ENCODE measurements around the gene RALB. TPM values are rescaled to one million over a fixed set of nuclear protein-coding genes. Genes with fewer than 3 reads are reported as not detected.

Gene RALB
- total RNA-seq, 1 donor from 2014 or later: 21.7 TPM

- Histone ChIP-seq H3K36me3 (peaks cover 24 to 50% of the 10 kb centered on the region in 2 donors), H3K9me3 (no peaks in the 10 kb centered on the region), H3K4me1 (no peaks in the 10 kb centered on the region), H3K4me3 (no peak overlapping the region), H3K27me3 (no peaks in the 10 kb centered on the region), H3K27ac (no peak overlapping the region)
- TF ChIP-seq, protein P1, sequence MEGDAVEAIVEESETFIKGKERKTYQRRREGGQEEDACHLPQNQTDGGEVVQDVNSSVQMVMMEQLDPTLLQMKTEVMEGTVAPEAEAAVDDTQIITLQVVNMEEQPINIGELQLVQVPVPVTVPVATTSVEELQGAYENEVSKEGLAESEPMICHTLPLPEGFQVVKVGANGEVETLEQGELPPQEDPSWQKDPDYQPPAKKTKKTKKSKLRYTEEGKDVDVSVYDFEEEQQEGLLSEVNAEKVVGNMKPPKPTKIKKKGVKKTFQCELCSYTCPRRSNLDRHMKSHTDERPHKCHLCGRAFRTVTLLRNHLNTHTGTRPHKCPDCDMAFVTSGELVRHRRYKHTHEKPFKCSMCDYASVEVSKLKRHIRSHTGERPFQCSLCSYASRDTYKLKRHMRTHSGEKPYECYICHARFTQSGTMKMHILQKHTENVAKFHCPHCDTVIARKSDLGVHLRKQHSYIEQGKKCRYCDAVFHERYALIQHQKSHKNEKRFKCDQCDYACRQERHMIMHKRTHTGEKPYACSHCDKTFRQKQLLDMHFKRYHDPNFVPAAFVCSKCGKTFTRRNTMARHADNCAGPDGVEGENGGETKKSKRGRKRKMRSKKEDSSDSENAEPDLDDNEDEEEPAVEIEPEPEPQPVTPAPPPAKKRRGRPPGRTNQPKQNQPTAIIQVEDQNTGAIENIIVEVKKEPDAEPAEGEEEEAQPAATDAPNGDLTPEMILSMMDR (IDR thresholded peaks at IDR 0.05): no peak
- intact Hi-C loops (cut with DNase I): no loop called here
- no peak for DNase-seq (ENCODE audit: low spot score in 2 of 2)
These were observed 38.1 kb downstream of the RALB start for GRCh38 chr2:120290737-120291136.

DNA sequence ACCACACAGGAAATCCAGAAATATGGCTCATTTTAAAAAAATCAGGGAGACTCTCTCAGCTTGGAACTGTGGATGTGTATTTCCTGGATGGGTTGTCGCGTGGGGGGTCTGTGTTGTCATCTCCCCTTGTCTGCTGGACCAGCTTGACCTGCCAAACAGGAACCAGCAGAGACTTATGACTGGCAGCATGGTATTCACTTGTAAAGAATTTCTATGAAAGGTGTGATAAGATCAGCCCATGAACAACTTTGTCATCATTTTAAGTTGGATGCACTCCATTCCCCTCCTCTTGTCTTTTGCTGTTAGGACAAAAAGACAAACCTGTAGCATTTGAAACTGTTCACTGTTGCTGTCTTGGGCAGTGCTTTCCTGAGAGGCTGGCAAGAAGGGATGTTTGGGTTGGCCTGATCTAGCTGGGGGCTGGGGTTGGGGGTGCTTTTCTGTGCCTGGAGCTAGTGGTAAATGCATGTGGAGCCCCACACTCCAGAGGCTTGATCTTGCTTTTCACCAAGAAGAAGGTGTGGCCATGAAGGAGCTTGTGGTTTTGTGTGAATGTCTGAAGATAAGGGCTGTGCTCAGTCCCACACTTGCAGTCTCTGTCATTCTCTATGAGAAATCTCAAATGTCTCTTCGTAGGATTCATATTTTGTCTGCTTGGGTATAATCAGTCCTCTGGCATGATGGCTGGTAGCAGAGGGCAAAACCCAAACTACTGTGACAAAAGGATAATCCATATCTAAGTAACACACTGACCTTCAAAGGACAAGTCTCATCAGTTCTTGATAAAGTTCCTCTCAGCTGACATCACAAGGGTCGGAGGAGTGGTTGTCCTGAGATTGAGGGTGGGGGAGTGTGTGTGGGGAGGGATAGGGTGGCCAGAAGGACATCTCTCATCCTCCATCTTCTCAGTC lies 39.0 kb downstream of the RALB start:
- H3K27ac ChIP-seq: no peak overlapping the region
- intact Hi-C loops (cut with DNase I): no loop called here
- no peak for DNase-seq (ENCODE audit: low spot score in 2 of 2)
- no peaks in the 10 kb centered on the region for H3K27me3 ChIP-seq
- H3K9me3 ChIP-seq: no peaks in the 10 kb centered on the region
- no peak overlapping the region for H3K4me3 ChIP-seq
- H3K4me1 ChIP-seq: no peaks in the 10 kb centered on the region
- TF ChIP-seq, protein P1 (IDR thresholded peaks at IDR 0.05): no peak
- H3K36me3 ChIP-seq: peaks cover 24 to 53% of the 10 kb centered on the region in 2 donors

DNA sequence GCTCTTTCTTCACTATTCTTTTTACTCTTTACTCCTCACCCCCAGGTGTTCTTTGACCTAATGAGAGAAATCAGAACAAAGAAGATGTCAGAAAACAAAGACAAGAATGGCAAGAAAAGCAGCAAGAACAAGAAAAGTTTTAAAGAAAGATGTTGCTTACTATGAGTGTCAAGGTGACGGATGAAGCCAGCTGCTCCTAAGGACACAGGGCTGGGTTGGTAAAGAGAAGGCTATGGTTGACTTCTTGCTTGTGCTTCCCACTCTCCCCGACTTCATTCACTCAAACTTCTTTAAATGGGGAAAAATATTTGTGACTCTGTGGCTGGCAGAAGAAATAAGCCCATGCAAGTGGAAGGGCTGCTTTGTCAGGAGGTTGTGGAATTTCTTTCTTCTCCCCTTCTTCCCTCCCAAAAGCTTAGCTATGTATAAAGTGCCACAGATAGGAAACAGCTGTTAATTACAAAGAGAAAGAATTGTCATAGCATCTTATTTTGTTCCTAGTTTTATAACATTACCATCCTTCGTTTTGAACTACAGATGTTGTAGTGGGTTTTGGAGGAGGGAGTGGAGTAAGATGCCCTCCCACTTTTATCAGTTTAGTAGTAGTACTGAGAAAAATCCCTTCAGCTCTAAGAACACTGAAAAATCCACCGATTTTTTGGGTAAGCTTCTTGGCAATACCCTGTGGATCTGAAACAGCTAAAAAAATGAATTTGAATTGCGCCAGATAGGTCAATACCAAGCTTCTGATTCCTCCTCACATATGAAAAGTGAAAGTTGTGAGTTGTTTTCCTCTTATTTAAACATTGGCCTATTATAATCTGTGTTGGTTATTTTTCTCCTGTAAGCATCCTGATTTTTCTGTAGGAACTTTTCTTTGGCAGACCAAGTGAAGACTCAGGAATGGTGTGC lies 40.7 kb downstream of the RALB start:
- no peaks in the 10 kb centered on the region for H3K4me1 ChIP-seq
- no peak overlapping the region for H3K27ac ChIP-seq
- no peaks in the 10 kb centered on the region for H3K9me3 ChIP-seq
- intact Hi-C loops (cut with DNase I): no loop called here
- peaks cover 24 to 66% of the 10 kb centered on the region in 2 donors for H3K36me3 ChIP-seq
- no peak overlapping the region for H3K4me3 ChIP-seq
- no peak for DNase-seq (ENCODE audit: low spot score in 2 of 2)
- H3K27me3 ChIP-seq: no peaks in the 10 kb centered on the region
- TF ChIP-seq, protein P1 (IDR thresholded peaks at IDR 0.05): no peak

DNA sequence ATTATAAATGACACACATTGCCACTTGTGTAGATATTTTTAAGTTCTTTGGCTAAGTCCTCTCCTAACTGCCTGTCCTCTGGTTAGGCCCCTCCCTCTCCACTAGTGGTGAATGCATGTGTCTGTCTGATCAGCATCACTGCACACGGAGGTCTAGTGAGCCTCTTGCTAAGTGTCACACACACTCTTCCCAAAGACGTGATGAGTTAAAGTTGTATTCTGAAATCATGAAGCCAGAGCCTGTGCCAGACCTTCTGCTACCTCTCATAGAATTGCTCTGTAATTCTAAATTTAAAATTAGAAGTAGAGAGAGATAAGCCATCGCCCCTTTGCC lies 41.3 kb downstream of the RALB start:
- H3K36me3 ChIP-seq: peaks cover 24 to 69% of the 10 kb centered on the region in 2 donors
- no peaks in the 10 kb centered on the region for H3K4me1 ChIP-seq
- H3K9me3 ChIP-seq: no peaks in the 10 kb centered on the region
- TF ChIP-seq, protein P1 (IDR thresholded peaks at IDR 0.05): no peak
- no peak overlapping the region for H3K4me3 ChIP-seq
- DNase-seq (ENCODE audit: low spot score in 2 of 2): no peak
- intact Hi-C loops (cut with DNase I): no loop called here
- no peak overlapping the region for H3K27ac ChIP-seq
- H3K27me3 ChIP-seq: no peaks in the 10 kb centered on the region

DNA sequence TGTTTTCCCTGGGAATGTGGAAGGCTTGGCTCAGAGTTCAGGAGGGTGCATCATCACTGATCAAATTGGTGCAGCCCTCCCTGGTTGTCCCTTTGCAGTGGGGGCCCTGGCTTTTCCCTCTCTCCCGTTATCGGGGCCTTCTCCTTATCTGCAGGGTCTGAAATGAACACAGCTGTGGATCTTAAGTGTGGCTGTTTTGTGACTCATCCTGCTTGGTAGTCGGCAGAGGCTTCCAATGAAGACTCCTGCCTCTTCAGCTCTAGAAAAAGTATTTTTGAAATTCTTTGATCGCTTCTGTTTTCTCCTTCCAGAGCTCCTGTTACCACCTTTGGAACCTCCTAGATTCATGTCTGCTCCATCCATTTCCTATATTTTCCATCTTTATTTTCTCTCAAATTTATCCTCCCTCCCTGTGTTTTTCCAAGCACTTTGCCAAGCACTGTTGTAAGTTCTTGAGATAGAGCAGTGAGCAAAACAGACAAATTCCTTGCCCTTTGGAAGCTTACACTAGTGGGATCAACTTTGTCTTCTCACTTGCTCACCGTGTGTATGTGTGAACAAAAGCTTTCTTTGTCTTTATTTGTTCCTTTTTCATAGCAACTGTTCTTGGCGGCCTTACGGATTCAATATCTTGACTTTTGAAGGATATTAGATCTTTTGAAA lies 45.7 kb downstream of the RALB start:
- intact Hi-C loops (cut with DNase I): no loop called here
- H3K27ac ChIP-seq: no peak overlapping the region
- no peaks in the 10 kb centered on the region for H3K9me3 ChIP-seq
- DNase-seq (ENCODE audit: low spot score in 2 of 2): no peak
- no peak overlapping the region for H3K4me3 ChIP-seq
- H3K4me1 ChIP-seq: no peaks in the 10 kb centered on the region
- H3K36me3 ChIP-seq: peaks cover 13 to 63% of the 10 kb centered on the region in 2 donors
- H3K27me3 ChIP-seq: no peaks in the 10 kb centered on the region
- TF ChIP-seq, protein P1 (IDR thresholded peaks at IDR 0.05): no peak
